GM12873 (cell line): ENCODE measurements around the gene CDC37L1.

ENCODE experiments used
- CTCF ChIP-seq: IDR thresholded peaks from 2 replicates; pipeline ENCODE4 v1.5.1; 2012; ENCODE audit warnings: low read depth, mild to moderate bottlenecking, moderate library complexity, low read length, control low read depth; ENCODE audit not compliant: insufficient read depth; ENCODE audit errors: missing control alignments

CDC37L1 gene

GRCh38 chr9:4756420-4756819, 77.1 kb downstream of the CDC37L1 start:
- TF ChIP-seq CTCF, result no peak
